Cortex of kidney (tissue), 1 donor: ENCODE results near the gene FOXP3.

Source experiments
- DNase-seq: peaks from one replicate; lab custom pipeline; 2025; lab: John Stamatoyannopoulos, UW

The FOXP3 gene

GRCh38 chrX:49214416-49214815 lies 50.1 kb downstream of the FOXP3 start:
- no peak for DNase-seq

DNA sequence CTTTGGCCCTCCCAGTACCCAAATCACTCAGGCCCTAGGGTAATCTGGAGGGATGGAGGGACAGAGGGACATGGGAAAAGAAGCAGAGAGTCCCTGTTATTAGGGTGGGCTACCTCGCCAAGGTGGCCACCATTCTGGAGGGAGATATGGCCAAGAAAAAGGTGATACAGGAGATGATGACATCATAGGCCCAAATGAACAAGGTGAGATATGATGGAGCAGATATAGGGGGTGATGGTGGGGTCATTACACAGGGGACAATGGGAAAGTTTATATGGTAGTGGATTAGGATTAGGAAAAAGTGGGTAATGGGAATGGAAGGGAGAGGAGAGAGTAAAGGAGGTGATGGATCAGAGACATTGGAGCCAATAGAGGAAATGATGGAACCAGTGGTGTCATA lies 51.6 kb downstream of the FOXP3 start:
- no peak for DNase-seq

DNA sequence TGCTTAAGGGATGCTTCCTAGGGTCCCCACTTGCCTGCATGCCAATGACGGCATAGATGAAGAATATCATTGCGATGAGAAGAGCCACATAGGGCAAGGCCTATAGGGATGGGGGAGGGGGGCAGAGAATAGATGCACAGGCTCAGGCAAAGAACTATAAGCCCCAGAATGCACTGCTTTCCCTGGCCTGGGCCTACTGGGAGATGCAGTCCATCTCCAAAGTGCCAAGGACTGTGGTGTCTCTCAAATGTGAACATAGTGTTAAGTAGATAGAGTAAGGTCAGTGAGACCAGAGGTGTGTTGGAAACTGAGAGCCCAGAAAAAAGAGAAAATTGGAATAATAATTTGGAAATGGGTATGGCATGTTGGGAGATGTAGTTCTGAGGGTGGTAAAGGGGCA lies 52.3 kb downstream of the FOXP3 start:
- DNase-seq: no peak

- DNase-seq: no peak
Observed at GRCh38 chrX:49211074-49211473, 53.4 kb downstream of the FOXP3 start.

GRCh38 chrX:49210406-49210805 lies 54.1 kb downstream of the FOXP3 start:
- DNase-seq: no peak

GRCh38 chrX:49209434-49210251 lies 54.9 kb downstream of the FOXP3 start:
- DNase-seq: no peak

- DNase-seq: no peak
Observed at GRCh38 chrX:49208399-49208798, 56.1 kb downstream of the FOXP3 start.

- DNase-seq: no peak
Observed at GRCh38 chrX:49206543-49206942, 58.0 kb downstream of the FOXP3 start.

DNA sequence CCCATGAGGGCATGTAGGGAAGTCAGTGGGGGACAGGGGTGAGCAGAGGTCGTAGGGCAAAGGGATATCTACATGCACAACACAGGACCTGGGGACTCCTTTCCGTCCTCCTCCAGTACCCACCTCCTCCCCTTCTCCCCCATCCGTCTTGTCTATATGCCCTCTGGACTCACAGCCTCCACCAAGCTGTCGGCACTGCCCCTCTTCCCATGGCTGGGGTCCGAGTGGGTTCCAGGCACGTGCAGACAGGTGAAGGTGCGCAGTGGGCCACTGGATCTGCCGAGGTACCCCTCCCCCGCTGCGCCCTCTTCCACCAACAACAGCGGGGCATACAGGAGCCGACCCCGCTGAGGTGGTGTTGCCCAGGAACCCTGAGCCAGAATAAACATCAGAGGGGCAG lies 59.1 kb downstream of the FOXP3 start:
- DNase-seq: no peak

DNA sequence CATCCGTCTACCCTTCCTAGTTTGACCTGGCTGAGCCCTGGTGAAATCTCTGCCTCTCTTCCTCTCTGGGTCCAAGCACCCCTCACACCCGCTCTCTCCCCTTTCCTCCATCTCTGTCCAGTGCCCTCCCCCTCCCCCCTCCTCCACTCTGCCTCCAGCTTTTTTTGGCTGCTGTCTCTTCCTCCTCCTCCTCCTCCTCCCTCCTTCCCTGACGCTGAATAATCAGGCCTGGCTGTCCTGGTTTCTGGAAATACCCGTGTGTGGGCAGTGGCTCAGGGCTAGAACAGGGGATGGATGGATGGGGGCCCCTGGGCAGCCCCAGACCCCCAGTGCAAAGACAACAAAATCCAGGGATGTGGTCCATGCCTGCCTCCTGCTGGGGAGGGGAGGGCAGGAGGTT lies 59.8 kb downstream of the FOXP3 start:
- DNase-seq: no peak

DNA sequence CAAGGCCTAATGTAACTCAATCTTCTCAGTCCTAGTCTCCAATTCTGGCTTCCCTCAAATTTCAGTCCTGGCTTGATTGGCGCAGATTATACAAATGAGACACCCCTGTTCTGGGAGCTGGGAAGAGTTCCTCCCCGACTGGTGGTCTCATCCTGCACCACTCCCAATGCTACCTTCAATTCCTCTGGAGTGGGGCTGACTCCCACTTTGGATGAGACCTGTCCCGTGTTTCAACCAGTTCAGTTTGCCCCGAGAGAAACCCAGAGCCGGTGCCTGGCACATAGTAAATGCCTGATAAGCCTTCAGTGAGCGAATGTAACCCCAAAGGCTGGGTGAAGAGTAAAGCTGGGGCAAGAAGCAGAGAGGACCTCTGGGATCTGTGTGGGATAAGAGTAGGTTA lies 60.5 kb downstream of the FOXP3 start:
- DNase-seq: no peak

DNA sequence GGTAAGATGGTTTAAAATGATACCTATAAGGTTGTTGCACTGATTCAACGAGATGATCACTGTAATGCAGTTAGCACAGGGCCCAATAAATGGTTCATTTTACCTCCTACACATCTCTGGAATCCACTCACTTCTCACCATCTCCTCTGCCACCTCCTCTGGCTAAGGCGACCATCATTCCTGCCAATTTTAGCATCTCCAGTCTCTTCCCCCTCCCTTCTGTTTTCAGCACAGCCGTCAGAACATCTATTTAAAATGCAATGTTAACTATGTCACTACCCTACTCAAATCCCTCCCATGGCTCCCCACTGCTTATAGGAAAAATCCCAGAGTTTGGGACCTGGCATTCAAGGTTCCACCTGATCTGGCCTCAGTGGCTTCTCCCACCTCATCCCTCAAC lies 61.0 kb downstream of the FOXP3 start:
- no peak for DNase-seq

DNA sequence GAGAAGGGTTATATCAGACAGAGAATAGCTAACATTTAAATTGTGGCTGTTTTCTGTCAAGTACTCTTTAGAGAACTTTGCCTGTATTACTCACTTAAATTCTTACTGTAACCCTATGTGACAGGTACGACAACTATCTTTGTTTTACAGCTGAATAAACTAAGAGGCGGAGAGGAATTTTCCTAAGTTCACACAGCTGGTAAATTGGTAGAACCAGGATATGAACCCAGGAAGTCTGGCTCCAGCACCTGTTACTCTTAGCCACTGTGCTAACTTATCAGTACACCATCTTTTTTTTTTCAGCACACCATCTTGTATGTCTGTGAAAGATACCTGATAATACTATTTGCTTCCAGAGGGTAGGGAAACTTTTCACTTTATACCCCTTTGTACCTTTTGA lies 62.5 kb downstream of the FOXP3 start:
- DNase-seq: no peak
